ENCODE data around the gene ANKRD23.

DNA sequence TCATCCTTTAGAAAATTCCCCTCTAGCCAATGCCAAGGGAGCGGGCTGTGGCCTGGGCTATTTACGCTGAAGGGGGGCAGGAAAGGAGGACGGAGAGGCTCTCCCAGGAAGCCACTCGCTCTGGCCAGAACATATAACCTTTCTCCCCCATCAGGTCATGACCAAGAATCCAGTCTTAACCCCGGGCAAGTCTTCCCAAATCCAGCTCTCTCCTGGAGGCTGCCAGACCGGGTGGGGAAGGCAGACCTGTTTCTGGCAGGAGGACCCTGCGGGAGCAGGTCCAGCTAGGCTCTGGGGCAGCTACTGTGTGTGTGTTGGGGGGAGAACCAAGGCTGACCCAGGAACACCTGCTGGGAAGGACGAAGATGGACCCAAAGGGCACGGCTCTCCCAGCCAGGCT, 39.5 kb upstream of the ANKRD23 start:
- TF ChIP-seq, protein P1, sequence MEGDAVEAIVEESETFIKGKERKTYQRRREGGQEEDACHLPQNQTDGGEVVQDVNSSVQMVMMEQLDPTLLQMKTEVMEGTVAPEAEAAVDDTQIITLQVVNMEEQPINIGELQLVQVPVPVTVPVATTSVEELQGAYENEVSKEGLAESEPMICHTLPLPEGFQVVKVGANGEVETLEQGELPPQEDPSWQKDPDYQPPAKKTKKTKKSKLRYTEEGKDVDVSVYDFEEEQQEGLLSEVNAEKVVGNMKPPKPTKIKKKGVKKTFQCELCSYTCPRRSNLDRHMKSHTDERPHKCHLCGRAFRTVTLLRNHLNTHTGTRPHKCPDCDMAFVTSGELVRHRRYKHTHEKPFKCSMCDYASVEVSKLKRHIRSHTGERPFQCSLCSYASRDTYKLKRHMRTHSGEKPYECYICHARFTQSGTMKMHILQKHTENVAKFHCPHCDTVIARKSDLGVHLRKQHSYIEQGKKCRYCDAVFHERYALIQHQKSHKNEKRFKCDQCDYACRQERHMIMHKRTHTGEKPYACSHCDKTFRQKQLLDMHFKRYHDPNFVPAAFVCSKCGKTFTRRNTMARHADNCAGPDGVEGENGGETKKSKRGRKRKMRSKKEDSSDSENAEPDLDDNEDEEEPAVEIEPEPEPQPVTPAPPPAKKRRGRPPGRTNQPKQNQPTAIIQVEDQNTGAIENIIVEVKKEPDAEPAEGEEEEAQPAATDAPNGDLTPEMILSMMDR (IDR thresholded peaks at IDR 0.05; ENCODE audit: low read depth, low read length), result no peak
- no peak for TF ChIP-seq POLR2A (IDR thresholded peaks at IDR 0.05; ENCODE audit: extremely low read depth, insufficient read length)
- TF ChIP-seq, protein P2, sequence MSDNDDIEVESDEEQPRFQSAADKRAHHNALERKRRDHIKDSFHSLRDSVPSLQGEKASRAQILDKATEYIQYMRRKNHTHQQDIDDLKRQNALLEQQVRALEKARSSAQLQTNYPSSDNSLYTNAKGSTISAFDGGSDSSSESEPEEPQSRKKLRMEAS (IDR thresholded peaks at IDR 0.05; ENCODE audit: low read depth, low read length), result no peak
- no peak for TF ChIP-seq MYC (IDR thresholded peaks at IDR 0.05; ENCODE audit: low read depth, low read length)
